K562 (cell line): ENCODE measurements around the gene OXA1L. TPM values are rescaled to one million over a fixed set of nuclear protein-coding genes. Genes with fewer than 3 reads are reported as not detected.
"Not testable (repeated sequence)": the region's sequence is repeated elsewhere in the genome, so short reads cannot be mapped to it uniquely, and the experiment has no call there.

Experiments
- CBFA2T2 ChIP-seq: fragments of 450-650 bp; conservative IDR thresholded peaks from 2 replicates; pipeline ENCODE4 v1.6.1; 2017; ENCODE audit warnings: mild to moderate bottlenecking
- DMBX1 ChIP-seq: fragments of 250-450 bp; sonication (Bioruptor Pico); IDR thresholded peaks from 2 replicates; pipeline ENCODE4 v1.8.0; 2022; ENCODE audit warnings: inconsistent platforms, mild to moderate bottlenecking, moderate library complexity, borderline replicate concordance
- HMBOX1 ChIP-seq: sonication (generic); IDR thresholded peaks from 2 replicates; pipeline ENCODE4 v1.6.1; 2016
- HSF4 ChIP-seq: fragments of 250-450 bp; sonication (Bioruptor Pico); IDR thresholded peaks from 2 replicates; pipeline ENCODE4 v2.1.2; 2022; ENCODE audit warnings: mild to moderate bottlenecking, moderate library complexity, borderline replicate concordance
- KDM1A ChIP-seq, 2 experiments: fragments of 450-650 bp; IDR thresholded peaks; 2 replicates each; pipeline ENCODE4 v1.6.1; 2016; ENCODE audit warnings: mild to moderate bottlenecking in 2 of 2
- NCOR1 ChIP-seq: fragments of 450-650 bp; IDR thresholded peaks from 2 replicates; pipeline ENCODE4 v1.6.1; 2016; ENCODE audit warnings: mild to moderate bottlenecking, moderate library complexity
- NR2C1 ChIP-seq, 2 experiments: fragments of 450-650 bp; IDR thresholded peaks; 2 replicates each; pipeline ENCODE4 v1.6.1; 2017; ENCODE audit warnings: mild to moderate bottlenecking in 2 of 2, antibody characterized with exemption in 1 of 2, inconsistent platforms in 1 of 2, missing compliant biosample characterization in 1 of 2, missing genetic modification characterization in 1 of 2
- TAL1 ChIP-seq: fragments of 450-650 bp; IDR thresholded peaks from 2 replicates; pipeline ENCODE4 v1.6.1; 2016; ENCODE audit warnings: mild to moderate bottlenecking
- TCF3 ChIP-seq: sonication (generic); formaldehyde crosslinking; IDR thresholded peaks from 2 replicates; pipeline ENCODE4 v1.4.0; 2020; ENCODE audit warnings: mild to moderate bottlenecking, missing genetic modification reagents
- TEAD4 ChIP-seq, 2 experiments: sonication (generic) in 1 of 2; formaldehyde crosslinking in 1 of 2; IDR thresholded peaks; 2 replicates each; pipeline versions ENCODE4 v1.6.1 to v1.8.0; 2012 to 2022; ENCODE audit warnings: borderline replicate concordance in 1 of 2, inconsistent platforms in 1 of 2, low read length in 1 of 2, mild to moderate bottlenecking in 1 of 2, missing genetic modification reagents in 1 of 2
- ZNF740 ChIP-seq, 3 experiments: fragments of 200-800 bp in 1 of 3; sonication (Bioruptor generic) in 1 of 3; sonication (generic) in 1 of 3; formaldehyde crosslinking in 1 of 3; IDR thresholded peaks; 2 replicates each; pipeline versions ENCODE4 v1.6.1 to v1.8.0; 2016 to 2022; ENCODE audit warnings: mild to moderate bottlenecking in 2 of 3, missing compliant biosample characterization in 2 of 3, missing genetic modification characterization in 2 of 3, missing genetic modification reagents in 1 of 3
- polyA plus RNA-seq, 8 experiments: library from polyadenylated mRNA; depleted of rRNA in 4 of 8; stranded (reverse) in 5 of 8; unstranded in 3 of 8; fragments of >200 nt; fragmentation: Nextera tagmentation in 2 of 8; fragmentation: Illumina TruSeq in 1 of 8; extraction: Ambion mirVana in 2 of 8; extraction: Trizol in 1 of 8; gene quantifications; 2 replicates each; pipeline versions ENCODE4 v1.2.1 to v1.2.3, GENCODE V29; 2011 to 2014; ENCODE audit warnings: inconsistent platforms in 1 of 8, missing spikeins in 1 of 8
- total RNA-seq, 7 experiments: library from RNA; depleted of rRNA in 6 of 7; stranded (reverse); fragments of >200 nt in 6 of 7; fragmentation: Illumina TruSeq in 2 of 7; extraction: Trizol in 2 of 7; gene quantifications; 2 replicates each; pipeline versions ENCODE4 v1.2.1 to v1.2.3, GENCODE V29; 2011 to 2021; ENCODE audit warnings: low replicate concordance in 1 of 7
- TF ChIP-seq, protein P1 (sequence below): fragments of 450-650 bp; conservative IDR thresholded peaks from 2 replicates; pipeline ENCODE4 v1.6.1; 2016; ENCODE audit warnings: missing genetic modification characterization, low read depth, mild to moderate bottlenecking, missing compliant biosample characterization, moderate library complexity
- TF ChIP-seq, protein P2 (sequence below), 2 experiments: fragments of 250-450 bp in 1 of 2; fragments of 450-650 bp in 1 of 2; sonication (Bioruptor Pico) in 1 of 2; IDR thresholded peaks; 2 replicates each; pipeline versions ENCODE4 v1.6.1 to v1.8.0; 2016 to 2021; ENCODE audit warnings: mild to moderate bottlenecking in 2 of 2, moderate library complexity in 2 of 2, missing compliant biosample characterization in 1 of 2, missing genetic modification characterization in 1 of 2

OXA1L gene
- total and polyA plus RNA-seq, 9 of the 15 experiments (the other 6 are each of a cell fraction or from before 2014, with no cell fraction given) = 100 to 204 (median 145) TPM

DNA sequence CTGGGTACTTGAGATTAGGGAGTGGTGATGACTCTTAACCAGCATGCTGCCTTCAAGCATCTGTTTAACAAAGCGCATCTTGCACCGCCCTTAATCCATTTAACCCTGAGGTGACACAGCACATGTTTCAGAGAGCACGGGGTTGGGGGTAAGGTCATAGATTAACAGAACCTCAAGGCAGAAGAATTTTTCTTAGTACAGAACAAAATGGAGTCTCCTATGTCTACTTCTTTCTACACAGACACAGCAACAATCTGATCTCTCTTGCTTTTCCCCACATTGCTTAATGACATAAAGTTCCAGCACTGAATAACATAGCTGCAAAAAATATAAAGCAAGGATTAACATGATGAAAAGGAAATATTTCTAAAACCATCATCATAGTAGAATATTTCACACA lies 41.1 kb upstream of the OXA1L start (continued):
- TF ChIP-seq DMBX1 (CRISPR knock-in tag) (peak; percentile 68; the same call in 1 of the 2 replicates), CBFA2T2 (peak; percentile 64), TEAD4 (IDR thresholded peaks at IDR 0.05; ENCODE audit: low read length) (peak; percentile 31; the same call in 1 of the 2 replicates), NCOR1 (peak; percentile 33; the same call in 1 of the 2 replicates), HMBOX1 (peak; percentile 27; the same call in 1 of the 2 replicates), ZNF740 (tag; IDR thresholded peaks at IDR 0.05) (peak in 1 of 2 experiments; percentile 51; a peak in 1 of 4 replicates), TAL1 (peak; percentile 59; the same call in 1 of the 2 replicates), HSF4 (CRISPR knock-in tag) (peak; percentile 55; the same call in 1 of the 2 replicates), NR2C1 (tag; IDR thresholded peaks at IDR 0.05) (peak; percentile 66), TCF3 (peak; percentile 54), KDM1A (IDR thresholded peaks at IDR 0.05) (peak in 1 of 2 experiments; percentile 19; a peak in 1 of 4 replicates)
- TF ChIP-seq TEAD4 (CRISPR knock-in tag; IDR thresholded peaks at IDR 0.05; ENCODE audit: borderline replicate concordance); ZNF740 (CRISPR knock-in tag; IDR thresholded peaks at IDR 0.05); NR2C1 (IDR thresholded peaks at IDR 0.05): not testable (repeated sequence)
- TF ChIP-seq, protein P1, sequence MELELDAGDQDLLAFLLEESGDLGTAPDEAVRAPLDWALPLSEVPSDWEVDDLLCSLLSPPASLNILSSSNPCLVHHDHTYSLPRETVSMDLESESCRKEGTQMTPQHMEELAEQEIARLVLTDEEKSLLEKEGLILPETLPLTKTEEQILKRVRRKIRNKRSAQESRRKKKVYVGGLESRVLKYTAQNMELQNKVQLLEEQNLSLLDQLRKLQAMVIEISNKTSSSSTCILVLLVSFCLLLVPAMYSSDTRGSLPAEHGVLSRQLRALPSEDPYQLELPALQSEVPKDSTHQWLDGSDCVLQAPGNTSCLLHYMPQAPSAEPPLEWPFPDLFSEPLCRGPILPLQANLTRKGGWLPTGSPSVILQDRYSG (tag) = peak; percentile 81; the same call in 1 of the 2 replicates
- TF ChIP-seq, protein P2, sequence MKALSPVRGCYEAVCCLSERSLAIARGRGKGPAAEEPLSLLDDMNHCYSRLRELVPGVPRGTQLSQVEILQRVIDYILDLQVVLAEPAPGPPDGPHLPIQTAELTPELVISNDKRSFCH (CRISPR knock-in tag; IDR thresholded peaks at IDR 0.05) = not testable (repeated sequence)
- TF ChIP-seq, protein P2 (tag; IDR thresholded peaks at IDR 0.05) = peak; percentile 55; the same call in 1 of the 2 replicates
